GM19455 (cell line): ENCODE measurements around the gene HGFAC.
A peak's percentile ranks its signal among the peaks of the same experiment; 100 is the strongest.

Source experiments
- ATAC-seq: cut with Tn5 transposase; IDR thresholded peaks from one replicate; pipeline ENCODE4 v1.9.1; 2021; ENCODE audit not compliant: unreplicated experiment

The HGFAC gene

DNA sequence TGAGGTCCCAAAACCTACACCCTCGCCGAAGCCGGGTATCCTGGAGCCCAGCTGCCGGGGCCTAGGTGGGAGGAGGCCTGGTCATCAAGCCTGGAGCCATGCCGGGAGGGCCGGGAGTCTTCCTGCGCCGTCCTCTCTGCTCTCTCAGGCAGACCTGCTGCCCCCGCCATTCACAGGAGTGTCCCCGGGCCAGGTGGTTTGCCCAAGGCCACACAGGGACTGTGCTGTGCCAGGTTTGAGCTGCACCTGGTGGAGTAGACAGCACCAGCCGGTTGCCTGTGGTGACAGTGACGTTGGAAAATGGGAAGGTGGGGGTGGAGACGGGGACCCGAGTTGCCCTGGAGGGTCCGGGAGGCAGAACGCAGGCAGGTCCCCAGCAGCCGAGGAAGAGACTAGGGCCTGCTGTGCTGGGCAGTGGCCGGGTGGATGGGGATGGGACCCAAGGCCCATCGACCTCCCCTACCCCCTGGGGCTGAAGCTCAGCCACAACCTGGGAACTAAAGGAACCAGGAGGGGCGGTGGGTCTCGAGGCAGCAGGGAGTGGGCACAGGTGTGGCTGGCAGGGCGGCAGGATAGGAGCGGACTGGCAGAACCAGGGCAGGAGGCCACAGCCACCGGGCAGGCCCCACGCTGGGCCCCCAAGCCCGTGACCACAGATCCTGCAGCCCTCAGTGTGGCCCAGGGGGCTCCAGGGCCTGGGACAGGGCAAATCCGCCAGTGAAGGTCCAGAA, 30.8 kb downstream of the HGFAC start:
- ATAC-seq: no peak

DNA sequence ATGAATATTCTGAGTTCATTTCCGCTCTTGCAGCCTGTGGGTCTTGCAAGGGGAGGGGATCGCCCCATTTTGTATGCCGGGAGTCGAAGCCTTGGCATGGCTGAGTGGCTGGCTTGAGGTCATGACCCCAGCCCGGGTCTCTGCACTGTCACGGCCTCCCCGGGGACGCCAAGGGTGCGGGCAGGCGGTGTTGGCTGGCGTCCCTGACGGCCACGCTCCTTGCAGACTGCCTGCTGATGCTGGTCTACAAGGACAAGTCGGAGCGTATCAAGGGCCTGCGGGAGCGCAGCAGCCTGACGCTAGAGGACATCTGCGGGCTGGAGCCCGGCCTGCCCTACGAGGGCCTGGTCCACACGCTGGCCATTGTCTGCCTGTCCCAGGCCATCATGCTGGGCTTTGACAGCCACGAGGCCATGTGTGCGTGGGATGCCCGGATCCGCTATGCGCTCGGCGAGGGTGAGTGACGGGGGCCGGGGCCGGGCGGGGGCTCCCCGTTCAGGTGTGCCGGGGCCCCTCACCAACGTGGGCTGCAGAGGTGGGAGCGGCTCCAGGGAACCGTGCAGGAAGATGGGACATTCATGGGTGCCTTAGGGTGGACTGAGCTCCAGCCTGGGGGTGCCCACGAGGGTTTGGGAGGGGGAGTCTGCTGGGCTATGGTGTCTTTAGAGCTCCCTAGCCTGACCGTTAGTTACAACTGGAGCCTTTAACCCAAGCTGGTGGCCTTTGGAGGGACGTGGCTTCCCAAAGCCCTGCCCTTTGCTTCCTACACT, 31.6 kb downstream of the HGFAC start:
- no peak for ATAC-seq

DNA sequence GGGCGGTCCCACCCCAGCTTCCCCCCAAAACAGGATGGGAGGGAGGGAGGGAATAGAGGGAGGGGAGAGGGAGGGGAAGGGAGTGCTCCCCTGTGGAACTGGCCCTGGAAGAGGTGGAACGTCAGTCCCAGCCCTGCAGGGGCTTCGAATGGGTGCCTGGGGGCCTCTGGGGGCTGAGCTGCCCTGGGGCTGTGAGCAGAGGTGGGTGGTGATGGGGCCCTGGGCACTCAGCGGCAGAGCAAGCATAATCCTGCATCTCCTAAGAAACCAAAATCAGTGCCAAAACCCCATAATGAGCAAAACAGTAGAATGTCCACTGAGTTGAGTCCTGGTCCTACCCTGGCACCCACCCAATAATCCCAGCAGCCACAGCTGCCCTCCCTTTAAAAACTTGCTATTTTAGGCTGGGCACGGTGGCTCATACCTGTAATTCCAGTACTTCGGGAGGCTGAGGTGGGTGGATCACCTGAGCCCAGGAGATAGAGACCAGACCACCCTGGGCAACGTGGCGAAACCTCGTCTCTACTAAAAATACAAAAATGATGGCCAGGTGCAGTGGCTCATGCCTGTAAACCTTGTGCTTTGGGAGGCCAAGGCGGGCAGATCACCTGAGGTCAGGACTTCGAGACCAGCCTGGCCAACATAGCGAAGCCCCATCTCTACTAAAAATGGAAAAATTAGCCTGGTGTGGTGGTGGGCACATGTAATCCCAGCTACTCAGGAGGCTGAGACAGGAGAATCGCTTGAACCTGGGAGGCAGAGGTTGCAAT, 32.4 kb downstream of the HGFAC start:
- ATAC-seq: no peak

DNA sequence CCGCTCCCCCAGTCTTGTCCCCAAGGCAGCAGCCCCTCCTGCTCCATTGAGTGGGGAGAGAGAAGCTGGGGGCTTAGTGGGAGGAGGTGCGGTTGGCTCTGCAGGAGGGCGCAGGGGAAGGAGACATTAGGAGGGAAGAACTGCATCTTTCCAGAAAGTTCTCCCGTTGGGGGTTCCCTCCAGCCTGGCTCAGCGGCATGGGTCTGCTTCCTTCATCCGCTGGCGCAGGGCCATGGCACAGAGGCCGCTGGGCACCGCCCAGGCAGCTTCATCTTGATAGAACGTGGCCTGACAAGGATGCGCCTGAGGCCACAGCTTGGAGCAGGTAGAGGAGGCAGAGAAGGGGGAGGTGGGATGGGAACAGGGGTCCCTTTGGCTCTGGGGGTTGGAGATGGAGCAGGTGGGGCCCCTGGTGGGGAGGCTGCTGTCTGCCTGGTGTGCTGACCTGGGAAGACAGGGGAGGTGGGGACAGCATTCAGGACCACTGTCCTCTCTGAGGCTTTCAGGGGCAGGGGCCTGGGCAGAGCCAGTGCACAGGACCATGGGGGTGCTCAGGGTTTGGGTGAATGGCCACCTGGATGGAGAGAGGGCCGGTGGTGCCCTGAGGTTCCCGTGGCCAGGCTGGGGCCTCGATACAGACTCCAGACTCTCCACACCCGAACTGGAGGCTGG, 33.4 kb downstream of the HGFAC start:
- no peak for ATAC-seq

DNA sequence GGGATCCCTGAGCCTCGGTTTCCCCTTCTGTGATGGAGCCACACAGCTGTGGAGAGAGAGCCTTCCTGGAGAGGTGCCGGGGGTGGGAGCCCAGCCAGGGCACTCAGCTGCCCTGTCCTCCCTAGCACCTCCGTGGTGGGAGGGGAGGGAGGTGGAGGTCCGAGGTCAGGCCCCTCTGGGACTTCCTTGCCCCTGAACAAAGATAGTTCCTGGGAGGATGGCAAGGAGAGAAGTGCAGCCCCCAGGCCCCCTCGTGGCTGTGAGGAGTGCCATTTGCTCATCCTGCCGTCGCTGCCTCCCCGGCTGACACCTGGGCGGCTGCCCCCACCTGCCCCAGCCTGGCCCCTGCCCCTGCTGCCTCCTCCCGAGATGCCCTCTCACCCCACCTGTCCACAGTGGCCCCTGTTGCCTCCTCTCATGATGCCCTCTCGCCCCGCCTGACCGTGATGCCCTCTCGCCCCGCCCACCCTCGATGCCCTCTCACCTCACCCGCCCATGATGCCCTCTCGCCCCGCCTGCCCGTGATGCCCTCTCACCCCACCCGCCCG, 34.0 kb downstream of the HGFAC start:
- ATAC-seq: no peak

DNA sequence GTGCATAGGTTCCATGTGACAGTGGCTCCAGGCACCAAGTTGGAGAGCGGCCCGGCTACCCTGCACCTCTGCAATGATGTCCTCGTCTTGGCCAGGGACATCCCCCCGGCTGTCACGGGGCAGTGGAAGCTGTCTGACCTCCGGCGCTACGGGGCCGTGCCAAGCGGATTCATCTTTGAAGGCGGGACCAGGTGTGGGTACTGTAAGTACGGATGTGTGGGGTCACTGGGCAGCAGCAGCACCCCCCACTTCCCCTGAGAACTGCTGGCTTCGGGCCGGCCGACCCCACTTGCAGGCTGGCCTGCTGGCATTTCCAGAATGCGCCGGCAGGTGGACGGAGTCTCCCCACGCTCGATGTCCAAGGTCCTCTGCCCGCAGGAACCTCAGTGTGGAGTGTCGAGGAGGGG, 34.6 kb downstream of the HGFAC start:
- ATAC-seq: no peak

DNA sequence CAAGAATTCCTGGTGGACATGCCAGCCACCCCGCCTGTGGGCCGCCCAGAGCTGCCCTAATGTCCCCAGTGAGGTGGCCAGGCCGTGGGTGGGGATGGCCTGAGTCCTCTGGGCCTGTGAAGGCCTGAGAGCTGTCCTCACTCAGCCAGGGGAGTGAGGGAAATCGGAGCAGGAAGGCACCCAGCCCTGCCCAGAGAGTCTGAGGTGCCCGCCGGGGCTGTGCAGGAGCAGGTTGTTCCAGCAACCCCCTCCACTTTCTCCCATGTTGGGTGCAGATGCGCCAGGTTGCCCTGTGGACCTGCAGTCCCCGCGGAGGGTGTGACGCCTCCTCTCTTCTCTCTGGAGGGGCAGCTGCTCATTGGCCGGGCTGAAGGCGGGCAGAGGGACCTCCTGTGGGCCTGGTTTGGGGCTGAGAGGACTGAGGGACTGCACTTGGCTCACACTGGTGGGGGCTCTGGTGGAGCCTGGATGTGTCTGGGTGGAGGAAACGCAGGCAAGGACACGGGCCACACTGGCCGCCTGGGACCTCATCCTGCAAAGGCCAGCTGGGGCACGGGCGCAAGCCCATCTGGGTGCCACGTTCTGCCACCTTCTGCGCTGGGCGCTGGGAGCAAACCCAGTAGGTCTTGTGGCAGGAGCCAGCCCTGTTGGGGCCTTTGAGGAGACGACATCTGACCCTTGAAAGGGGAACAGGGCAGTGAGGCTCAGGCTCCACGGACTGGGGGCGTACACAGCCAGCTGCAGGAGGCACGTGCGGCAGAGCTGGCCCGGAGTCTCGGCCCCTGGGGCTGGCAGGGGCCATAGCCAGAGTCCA, 35.4 kb downstream of the HGFAC start:
- ATAC-seq: no peak

DNA sequence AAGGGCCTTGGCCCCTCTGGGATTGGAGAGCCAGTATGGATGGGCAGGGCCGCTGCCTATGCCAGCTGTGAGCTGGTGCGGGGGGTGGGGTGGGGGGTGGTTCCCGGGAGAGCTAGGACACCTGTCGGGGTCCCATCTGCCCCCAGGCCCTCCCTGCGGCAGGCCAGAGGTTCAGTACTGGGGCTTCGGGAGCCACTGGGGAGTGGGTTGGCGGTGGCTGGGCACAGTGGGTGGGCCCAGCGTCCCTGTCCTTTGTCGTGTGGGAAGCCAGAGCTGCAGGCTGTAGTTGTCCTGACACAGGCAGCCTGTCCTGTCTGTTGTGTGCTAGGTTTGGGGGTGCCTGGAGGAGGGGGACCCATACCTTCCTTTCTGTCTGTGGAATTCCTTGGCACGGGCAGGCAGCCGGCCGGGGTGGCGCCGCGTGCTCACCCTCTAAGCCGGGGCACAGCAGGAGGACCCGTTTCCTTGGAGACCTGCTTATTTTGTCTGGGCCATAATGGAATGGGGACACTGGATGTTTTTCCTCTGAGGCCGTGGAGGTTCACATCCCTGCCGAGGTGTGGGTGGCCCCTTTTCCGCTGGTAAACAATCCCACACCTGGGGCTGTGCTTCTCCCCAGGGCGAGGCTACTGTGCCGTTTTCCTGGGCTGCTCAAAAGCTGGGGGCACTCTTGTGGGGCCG, 36.1 kb downstream of the HGFAC start:
- no peak for ATAC-seq

DNA sequence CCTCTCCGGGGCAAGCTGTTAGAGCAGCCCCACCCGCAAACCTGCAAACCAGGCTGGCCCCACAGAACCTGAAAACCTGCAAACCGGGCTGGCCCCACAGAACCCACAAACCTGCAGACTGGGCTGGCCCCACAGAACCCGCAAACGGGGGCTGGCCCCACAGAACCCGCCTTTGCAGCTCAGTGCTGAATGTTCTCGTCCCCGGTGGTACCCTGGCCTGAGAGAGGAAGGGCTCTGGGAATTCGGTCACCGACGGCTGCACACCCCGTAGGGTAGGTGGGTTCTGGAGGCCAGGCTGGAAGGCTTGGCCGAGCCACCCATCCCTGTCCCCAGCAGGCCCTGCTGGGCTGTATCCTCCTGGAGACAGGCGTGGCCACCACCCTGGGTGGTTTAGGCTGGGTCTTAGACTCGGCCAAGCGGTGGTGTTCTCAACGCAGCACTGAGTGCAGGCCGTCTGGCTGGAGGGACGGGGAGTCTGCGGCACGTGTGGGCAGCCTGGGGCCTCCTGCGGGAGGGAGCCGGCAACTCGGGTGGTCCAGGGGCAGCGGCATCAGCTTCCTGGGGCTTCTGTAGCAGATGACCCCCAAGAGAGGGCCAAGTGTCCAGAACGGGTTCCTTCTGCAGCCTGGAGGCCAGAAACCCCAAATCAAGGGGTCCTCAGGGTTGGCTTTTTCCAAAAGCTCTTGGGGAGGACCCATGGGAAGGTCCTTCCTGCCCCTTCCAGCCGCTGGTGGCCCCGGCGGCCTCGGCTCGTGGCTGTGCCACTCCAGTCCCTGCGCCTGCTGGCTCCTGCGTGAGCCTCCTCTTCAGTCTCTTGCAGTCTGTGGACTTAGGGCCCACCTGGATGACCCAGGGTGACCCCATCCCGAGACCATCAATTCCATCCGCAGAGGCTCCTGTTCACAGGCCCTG, 36.9 kb downstream of the HGFAC start:
- no peak for ATAC-seq

DNA sequence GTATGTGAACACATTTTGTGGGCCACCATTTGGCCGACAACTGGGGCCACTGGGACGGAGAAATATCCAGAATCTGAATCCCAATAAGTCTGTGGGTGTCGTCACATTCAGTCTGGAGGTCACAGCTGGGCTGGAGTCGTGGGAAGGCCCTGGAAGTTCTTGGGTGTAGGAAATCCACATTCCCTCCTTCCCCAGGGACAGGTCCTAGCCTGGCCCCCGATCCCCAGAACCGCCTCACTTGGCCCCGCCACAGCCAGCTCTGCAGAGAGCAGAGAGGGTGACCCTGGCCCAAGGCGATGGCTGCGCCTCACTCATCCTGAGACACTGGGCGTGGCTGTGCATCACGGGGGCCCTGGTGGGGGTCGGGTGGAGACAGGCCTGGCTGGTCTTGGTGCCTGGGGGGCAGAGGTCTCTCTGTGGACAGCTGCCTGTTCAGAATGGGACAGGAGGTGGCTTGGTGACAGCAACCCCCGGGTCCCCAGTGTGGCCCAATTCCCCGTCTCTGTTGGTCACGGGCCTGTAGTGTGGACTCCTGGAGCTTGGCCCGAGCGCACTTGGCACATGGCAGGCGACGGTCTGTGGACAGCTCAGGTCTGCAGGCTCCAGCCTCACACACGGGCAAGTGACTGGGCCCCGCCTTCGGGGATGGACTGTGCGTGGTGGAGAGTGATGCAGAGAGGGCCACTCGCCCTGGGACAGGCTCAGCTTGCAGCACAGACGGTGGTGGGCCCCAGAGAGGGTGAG, 37.8 kb downstream of the HGFAC start:
- ATAC-seq: no peak

DNA sequence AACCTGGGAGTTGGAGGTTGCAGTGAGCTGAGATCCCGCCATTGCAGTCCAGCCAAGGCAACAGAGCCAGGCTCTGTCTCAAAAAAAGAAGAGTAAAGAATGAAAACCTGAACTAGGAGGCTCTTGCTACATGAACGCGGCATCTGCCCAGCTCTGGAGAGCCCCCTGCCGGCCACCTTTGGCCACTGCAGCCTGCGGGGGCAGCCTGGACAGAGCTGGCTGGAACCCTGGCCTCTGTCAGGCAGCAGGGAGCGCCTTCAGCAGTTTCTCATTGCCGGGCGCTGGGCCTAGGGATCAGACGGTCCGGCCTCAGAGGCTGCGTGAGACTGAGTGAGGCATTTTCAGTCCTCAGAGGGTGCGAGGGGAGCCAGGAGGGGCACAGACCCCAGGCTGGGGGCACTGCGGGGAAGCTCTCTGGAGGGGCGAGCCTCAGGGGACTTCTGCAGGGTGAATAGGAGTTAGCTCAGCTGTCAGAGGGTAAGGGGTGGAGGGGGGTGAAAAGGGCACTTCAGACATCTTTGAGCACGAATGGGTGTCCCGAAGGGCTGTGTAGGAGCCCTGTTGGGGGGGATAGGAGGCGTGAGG, 38.9 kb downstream of the HGFAC start:
- peak; percentile 64 for ATAC-seq

DNA sequence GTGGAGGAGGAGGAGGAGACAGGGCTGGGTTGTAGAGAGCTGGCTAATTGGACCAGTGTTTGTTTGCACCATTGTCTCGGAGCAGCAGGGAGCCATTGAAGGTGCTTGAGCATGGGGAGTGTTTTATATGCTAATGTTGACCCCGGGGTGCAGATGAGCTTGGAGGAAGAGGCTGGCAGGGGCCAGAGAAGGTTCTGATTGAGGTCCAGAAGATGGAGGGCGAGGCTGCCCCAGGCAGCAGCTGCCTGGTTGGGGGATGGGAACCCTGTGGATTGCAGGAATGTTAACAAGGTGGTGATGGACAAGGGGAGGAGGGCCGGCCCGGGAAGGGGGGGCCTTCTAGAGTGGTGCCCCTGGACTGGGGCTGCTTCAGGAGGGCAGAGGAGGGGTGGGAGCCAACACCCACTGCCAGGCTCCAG, 39.4 kb downstream of the HGFAC start:
- no peak for ATAC-seq

DNA sequence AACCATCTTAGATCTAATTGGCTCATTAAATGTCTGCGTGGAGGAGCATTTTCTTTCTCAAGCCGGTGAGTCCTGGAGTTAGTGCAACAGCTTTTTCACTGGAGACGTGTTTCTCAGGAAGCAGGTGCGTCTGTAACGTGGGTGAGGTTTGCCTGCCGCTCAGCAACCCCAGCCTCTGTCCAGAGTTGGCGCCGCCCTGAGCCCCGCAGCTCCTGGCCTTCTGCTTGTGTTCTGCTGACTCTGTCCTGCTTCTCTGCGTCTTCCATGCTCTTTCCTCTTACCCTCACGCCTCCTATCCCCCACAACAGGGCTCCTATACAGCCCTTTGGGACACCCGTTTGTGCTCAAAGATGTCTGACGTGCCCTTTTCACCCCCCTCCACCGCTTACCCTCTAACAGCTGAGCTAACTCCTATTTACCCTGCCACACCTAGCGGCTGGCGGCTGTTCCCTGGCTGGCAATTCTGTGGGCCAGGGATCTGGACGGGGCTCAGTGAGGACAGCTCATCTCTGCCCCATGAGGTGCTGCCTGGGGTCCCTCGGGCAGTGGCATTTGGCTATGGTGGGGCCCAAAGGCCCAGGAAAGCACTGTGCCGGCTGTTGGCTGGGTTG, 40.1 kb downstream of the HGFAC start:
- ATAC-seq: no peak

DNA sequence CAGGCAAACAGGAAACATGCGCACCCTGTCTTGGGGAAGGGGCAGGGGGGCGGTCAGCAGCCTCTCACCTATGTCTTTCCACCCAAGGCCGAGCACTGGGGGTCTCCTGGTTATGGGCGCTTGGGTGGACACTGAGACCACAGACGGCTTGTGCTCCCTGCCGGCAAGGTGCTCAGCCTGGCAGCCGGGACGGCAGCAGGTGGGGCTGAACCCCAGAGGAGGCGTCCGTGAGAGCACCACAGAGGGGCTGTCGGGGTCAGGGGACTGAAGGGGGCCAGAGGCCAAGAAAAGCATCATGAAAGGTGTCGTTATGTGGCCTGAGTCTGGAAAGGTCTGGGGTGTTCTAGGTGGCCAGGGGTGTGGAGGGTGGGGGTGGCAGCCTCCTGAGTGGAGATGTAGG, 40.9 kb downstream of the HGFAC start:
- no peak for ATAC-seq

DNA sequence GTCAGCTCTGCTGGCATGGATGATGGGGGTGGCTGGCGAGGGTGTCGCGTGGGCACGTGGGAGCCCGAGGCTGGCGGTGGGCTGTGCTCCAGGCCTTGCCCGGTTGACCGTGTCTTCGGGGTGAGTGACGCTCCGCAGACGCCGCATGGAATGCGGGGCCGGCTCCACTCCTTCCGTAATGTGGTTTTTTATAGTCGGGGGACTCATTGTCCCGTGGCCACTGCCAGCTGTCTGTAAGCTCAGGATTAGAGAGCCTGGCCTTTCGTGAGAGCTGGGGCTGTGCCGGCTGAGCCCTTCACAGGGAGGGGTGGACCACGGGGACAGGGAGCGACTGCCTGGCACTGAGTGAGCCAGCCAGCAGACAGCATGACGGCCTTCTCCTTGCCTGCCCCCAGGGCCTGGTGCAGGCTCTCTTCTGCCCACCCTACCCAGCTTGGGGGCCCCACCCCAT, 41.7 kb downstream of the HGFAC start:
- no peak for ATAC-seq

DNA sequence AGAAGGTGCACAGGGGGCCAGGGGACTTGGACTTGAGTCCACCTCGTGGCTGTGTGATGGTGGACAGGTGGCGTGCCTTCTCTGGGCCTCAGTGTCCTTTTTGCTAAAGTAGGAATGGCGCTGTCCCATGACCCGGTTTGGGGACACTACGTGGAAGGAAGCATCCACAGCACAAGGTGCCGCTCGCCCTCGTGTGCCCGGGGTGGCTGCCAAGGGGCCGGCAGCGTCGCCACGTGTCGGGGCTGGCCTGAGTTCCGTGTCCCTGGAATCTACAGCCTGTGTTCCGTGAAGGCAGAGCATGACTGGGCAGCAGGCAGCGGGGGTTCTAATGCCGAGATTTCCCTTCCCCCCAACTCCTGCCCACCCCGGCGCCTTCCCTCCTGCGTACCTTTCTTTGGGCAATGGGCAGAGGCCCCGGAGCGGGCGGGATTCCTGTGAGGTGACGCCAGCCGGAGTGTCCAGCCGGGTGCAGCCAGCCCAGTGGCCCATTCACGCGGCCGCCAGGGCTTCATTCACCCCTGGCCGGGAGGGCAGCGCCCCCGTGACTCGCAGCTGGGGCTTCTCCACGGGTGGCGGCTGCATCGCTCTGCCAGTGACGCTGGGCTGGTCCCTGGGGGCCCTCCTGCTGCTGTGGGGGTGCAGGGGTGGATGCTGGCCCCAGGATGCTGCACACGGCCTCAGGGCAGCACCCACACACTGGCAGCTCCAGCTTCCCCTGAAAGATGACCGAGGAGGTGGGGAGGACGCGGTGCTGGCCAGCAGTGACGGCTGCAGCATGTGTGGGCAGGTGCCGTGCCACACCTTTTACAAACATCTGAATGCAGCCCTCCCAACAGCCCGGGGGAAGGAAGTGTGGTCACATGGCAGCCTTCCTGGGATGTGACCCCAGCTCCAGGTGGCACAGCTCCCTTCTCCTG, 42.5 kb downstream of the HGFAC start:
- no peak for ATAC-seq
